ENCODE data around the gene ARL5B.
"Not testable (repeated sequence)": the region's sequence is repeated elsewhere in the genome, so short reads cannot be mapped to it uniquely, and the experiment has no call there.

The ARL5B gene

GRCh38 chr10:18659125-18659818, at the start of gene ARL5B:
ARL5B (plus strand) TSS chr10:18659431; CDS start chr10:18659638, 207 bp downstream.
- DNase-seq = peak; percentile 95

- no peak for DNase-seq
These were observed 48.7 kb upstream of the ARL5B start for GRCh38 chr10:18610517-18610916.

GRCh38 chr10:18611168-18611567, 48.1 kb upstream of the ARL5B start:
- DNase-seq = no peak

GRCh38 chr10:18615618-18616017, 43.6 kb upstream of the ARL5B start:
- DNase-seq = no peak

GRCh38 chr10:18616337-18616736, 42.9 kb upstream of the ARL5B start:
- DNase-seq = no peak

GRCh38 chr10:18619016-18619415, 40.2 kb upstream of the ARL5B start:
- no peak for DNase-seq

GRCh38 chr10:18620856-18621255, 38.4 kb upstream of the ARL5B start:
- DNase-seq = no peak

GRCh38 chr10:18623671-18624070, 35.6 kb upstream of the ARL5B start:
- DNase-seq = not testable (repeated sequence)

GRCh38 chr10:18625886-18626285, 33.3 kb upstream of the ARL5B start:
- DNase-seq = no peak

- DNase-seq = peak; percentile 69
These were observed 31.7 kb upstream of the ARL5B start for GRCh38 chr10:18627452-18628018.

GRCh38 chr10:18632500-18632899, 26.7 kb upstream of the ARL5B start:
- not testable (repeated sequence) for DNase-seq

- DNase-seq = no peak
These were observed 23.2 kb upstream of the ARL5B start for GRCh38 chr10:18635995-18636394.

GRCh38 chr10:18637400-18637799, 21.8 kb upstream of the ARL5B start:
- DNase-seq = not testable (repeated sequence)

- not testable (repeated sequence) for DNase-seq
These were observed 19.5 kb upstream of the ARL5B start for GRCh38 chr10:18639719-18640118.

- no peak for DNase-seq
These were observed 12.1 kb upstream of the ARL5B start for GRCh38 chr10:18647151-18647550.

GRCh38 chr10:18647945-18648344, 11.3 kb upstream of the ARL5B start:
- DNase-seq = no peak

- no peak for DNase-seq
These were observed 9.8 kb upstream of the ARL5B start for GRCh38 chr10:18649364-18649959.

GRCh38 chr10:18650404-18650997, 8.7 kb upstream of the ARL5B start:
- no peak for DNase-seq

GRCh38 chr10:18651324-18652007, 7.8 kb upstream of the ARL5B start, which contains the start of gene NSUN6:
NSUN6 (minus strand) TSS chr10:18651587; CDS start chr10:18651203, 384 bp downstream.
- peak; percentile 92 for DNase-seq

GRCh38 chr10:18653112-18653511, 6.1 kb upstream of the ARL5B start:
- no peak for DNase-seq

GRCh38 chr10:18656724-18657123, 2.5 kb upstream of the ARL5B start:
- DNase-seq = no peak

- no peak for DNase-seq
These were observed 733 bp upstream of the ARL5B start for GRCh38 chr10:18658271-18659124.

Data from CD4-positive, alpha-beta T cell treated with Interleukin-4 for 4 hours (primary cell).